ENCODE results near the gene POT1. TPM values are rescaled to one million over a fixed set of nuclear protein-coding genes. Genes with fewer than 3 reads are reported as not detected.

The POT1 gene
- total RNA-seq, 1 donor from 2014 or later: 20.2 TPM

DNA sequence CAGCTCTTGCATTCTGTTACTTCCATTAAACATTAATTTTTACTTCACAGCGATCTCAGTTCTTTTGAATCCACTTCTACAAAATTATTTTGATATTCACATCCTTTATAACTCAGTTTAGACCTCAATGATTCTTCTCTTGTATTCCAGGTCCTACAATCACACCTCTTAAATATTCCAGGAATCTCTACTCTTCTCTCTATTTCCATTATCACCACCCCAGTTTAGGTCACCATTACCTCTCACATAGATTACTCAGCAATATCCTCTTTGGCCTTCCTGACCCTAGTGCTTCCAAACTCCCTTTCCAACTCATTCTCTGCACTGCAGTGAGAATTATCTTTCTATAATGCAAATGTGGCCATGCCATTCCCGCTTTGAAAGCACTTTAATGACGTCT is 136.9 kb downstream of the POT1 start:
- H3K4me3 ChIP-seq (ENCODE audit: low read depth, low read length): no peak overlapping the region
- DNase-seq (ENCODE audit: low read depth): no peak
- TF ChIP-seq, protein P1, sequence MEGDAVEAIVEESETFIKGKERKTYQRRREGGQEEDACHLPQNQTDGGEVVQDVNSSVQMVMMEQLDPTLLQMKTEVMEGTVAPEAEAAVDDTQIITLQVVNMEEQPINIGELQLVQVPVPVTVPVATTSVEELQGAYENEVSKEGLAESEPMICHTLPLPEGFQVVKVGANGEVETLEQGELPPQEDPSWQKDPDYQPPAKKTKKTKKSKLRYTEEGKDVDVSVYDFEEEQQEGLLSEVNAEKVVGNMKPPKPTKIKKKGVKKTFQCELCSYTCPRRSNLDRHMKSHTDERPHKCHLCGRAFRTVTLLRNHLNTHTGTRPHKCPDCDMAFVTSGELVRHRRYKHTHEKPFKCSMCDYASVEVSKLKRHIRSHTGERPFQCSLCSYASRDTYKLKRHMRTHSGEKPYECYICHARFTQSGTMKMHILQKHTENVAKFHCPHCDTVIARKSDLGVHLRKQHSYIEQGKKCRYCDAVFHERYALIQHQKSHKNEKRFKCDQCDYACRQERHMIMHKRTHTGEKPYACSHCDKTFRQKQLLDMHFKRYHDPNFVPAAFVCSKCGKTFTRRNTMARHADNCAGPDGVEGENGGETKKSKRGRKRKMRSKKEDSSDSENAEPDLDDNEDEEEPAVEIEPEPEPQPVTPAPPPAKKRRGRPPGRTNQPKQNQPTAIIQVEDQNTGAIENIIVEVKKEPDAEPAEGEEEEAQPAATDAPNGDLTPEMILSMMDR (conservative IDR thresholded peaks at IDR 0.05; ENCODE audit: low read depth, low read length): no peak

DNA sequence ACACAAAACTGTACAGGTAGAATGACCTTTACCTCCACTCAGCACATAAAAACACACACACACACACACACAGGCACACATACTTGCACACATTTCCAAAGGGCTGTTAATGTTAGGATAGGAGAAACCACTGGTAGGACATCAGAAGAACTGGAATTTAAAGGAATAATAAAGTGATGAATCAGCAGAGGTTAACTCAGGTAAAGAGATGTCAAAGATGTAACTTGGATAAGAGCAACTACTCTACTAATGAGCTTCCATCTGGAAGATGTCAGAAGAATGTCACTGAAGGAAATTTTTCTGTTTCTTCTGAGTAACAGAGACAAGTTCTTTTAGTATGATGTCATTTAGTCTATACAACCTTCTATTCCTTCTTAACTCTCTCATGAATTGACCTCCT is 137.6 kb downstream of the POT1 start:
- TF ChIP-seq, protein P1 (conservative IDR thresholded peaks at IDR 0.05; ENCODE audit: low read depth, low read length): no peak
- no peak for DNase-seq (ENCODE audit: low read depth)
- no peak overlapping the region for H3K4me3 ChIP-seq (ENCODE audit: low read depth, low read length)

DNA sequence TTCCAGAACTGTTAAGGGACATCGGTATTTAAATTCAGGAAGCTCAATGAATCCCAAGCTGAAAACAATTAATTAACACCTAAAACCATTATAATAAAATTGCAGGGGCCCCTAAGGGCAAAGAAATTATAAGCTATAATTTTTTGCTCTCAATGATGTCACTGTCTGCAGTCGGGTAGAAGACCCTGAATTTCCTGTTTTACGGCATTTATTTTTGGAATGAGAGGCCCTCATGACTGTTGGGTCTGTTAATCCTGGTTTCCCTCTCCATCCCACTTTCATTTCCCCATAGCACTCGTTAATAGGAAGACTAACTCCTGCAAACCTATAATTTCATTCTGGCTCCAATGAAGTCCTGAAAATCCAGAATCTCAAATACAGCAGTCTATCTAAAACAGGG is 138.2 kb downstream of the POT1 start:
- H3K4me3 ChIP-seq (ENCODE audit: low read depth, low read length): no peak overlapping the region
- DNase-seq (ENCODE audit: low read depth): no peak
- TF ChIP-seq, protein P1 (conservative IDR thresholded peaks at IDR 0.05; ENCODE audit: low read depth, low read length): no peak

DNA sequence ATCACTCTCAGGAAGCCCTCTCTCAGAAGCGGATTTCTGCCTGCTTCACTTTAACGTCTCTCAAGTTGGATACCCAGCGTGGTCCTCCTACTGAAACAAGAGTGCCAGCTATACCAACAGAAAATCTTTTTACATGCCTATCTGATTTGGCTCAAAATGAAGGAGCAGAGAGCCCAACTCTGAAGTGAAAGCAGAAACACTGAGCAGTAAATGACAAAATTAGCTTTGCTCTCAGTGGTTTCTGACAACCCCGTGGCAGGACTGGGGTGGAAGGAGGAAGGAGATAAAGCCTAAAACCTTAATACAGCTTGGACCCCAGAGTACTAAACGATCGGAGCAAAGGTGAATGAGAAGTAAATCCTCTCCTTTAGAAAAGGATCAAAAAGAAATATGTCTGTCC is 139.0 kb downstream of the POT1 start:
- DNase-seq (ENCODE audit: low read depth): no peak
- TF ChIP-seq, protein P1 (conservative IDR thresholded peaks at IDR 0.05; ENCODE audit: low read depth, low read length): no peak
- no peak overlapping the region for H3K4me3 ChIP-seq (ENCODE audit: low read depth, low read length)

DNA sequence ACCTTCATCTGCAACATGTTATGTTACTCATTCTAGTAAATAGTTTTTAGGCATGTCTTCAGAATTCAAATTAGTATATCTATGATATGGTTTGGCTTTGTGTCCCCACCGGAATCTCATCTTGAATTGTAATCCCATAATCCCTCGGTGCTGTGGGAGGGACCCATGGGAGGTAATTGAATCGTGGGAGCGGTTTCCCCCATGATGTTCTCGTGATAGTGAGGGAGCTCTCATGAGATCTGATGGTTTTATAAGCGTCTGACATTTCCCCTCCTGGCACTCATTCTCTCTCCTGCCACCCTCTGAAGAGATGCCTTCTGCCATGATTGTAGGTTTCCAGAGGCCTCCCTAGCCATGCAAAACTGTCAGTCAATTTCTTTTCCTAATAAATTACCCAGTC is 143.6 kb downstream of the POT1 start:
- DNase-seq (ENCODE audit: low read depth): no peak
- TF ChIP-seq, protein P1 (conservative IDR thresholded peaks at IDR 0.05; ENCODE audit: low read depth, low read length): no peak
- H3K4me3 ChIP-seq (ENCODE audit: low read depth, low read length): no peak overlapping the region

DNA sequence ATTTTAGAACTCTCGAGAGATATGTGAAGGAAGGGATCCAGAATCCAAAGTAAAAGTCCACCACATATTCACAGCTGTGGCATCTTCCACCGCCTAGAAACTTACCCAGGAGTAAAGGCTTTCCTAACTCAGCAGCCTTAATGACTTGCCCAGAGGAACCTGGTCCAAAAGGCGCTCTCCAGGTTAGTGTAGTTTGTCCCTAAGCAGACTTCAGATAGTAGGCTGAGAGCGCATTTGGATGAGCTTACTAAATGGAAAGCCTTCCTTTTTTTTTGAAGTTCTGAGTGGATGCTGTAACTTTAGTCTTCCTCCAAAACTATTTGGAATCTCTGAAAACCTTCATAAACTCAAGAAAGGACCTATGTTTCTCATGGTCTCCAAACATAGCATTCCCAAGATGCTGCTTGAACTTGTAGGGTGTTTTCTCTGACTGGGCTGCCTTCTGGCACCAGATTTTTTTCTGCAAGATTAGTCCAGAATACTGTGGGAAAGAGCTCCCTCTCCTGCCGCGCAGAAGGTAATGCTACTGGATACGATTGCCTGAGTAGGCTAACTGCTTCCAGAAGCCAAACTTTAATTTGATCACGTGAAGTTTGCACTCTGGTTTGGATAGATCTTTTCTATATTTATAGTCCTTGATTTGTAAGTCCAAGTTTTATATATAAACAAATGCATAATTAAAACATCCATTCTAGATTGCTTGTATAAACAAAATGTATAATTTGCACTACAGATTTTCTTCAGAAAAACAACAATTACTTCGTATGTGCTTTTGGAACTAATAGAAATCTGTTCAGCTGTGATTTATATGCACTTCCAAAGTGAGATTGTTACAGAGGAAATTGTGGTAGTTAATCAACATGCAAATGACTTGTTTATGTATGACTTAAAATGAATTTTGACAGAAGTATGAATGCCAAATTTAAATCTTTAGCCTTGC is 144.5 kb downstream of the POT1 start:
- DNase-seq (ENCODE audit: low read depth): no peak

More for the DNA sequence above, 144.5 kb downstream of the POT1 start:
- no peak overlapping the region for H3K4me3 ChIP-seq (ENCODE audit: low read depth, low read length)
- TF ChIP-seq, protein P1 (conservative IDR thresholded peaks at IDR 0.05; ENCODE audit: low read depth, low read length): peak; percentile 96

Data from epithelial cell of proximal tubule (primary cell).